GM21423 (cell line): Measurements from ENCODE around the gene PMPCA.

Experiments used
- ATAC-seq: cut with Tn5 transposase; IDR thresholded peaks from one replicate; pipeline ENCODE4 v1.9.1; 2021; ENCODE audit warnings: mild to moderate bottlenecking, moderate library complexity; ENCODE audit not compliant: unreplicated experiment

PMPCA gene, protein sequence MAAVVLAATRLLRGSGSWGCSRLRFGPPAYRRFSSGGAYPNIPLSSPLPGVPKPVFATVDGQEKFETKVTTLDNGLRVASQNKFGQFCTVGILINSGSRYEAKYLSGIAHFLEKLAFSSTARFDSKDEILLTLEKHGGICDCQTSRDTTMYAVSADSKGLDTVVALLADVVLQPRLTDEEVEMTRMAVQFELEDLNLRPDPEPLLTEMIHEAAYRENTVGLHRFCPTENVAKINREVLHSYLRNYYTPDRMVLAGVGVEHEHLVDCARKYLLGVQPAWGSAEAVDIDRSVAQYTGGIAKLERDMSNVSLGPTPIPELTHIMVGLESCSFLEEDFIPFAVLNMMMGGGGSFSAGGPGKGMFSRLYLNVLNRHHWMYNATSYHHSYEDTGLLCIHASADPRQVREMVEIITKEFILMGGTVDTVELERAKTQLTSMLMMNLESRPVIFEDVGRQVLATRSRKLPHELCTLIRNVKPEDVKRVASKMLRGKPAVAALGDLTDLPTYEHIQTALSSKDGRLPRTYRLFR

DNA sequence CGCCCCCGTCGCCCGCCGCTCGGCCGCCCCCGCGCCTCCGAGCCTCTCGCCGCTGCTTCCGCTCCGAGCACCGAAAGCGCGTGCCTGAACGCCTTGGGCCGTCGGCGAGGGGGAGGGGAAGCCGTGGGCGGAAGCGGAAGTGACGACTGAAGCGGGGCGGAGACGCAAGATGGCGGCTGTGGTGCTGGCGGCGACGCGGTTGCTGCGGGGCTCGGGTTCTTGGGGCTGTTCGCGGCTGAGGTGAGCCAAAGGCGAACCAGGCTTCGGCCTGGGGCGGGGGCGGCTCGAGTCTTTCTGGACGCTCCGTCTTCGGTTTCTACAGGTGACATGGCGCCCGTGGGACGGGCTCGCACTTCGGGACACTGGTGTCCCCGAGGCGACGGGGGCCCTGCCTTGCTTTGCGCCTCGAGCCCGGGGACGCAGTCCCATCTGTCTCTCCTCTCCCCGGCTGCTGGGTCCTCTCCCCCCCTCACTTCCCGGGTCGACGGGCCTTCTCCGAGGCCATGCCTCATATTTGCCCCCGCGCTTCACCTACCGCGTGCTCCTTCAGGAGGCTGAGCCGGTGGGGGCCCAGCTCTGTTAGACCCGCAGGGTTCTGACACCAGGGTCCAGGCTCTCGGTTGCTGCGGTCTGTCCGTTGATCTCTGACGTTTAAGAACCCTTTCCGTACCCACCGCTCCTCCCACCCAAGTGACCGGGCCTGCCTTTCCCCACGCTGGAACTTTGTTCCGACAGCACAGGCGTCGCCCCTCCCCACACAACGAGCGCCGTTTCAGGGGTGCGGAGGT is at the start of gene PMPCA, which contains the start of gene ENTR1:
PMPCA (plus strand) TSS at position 159 of the 788 bp plus-strand sequence; CDS start at position 170, 11 bp downstream.
ENTR1 (minus strand) TSS at position 115 of the 788 bp plus-strand sequence. CDS start 217 bp downstream, outside the sequence.
- peak; percentile 89 for ATAC-seq

DNA sequence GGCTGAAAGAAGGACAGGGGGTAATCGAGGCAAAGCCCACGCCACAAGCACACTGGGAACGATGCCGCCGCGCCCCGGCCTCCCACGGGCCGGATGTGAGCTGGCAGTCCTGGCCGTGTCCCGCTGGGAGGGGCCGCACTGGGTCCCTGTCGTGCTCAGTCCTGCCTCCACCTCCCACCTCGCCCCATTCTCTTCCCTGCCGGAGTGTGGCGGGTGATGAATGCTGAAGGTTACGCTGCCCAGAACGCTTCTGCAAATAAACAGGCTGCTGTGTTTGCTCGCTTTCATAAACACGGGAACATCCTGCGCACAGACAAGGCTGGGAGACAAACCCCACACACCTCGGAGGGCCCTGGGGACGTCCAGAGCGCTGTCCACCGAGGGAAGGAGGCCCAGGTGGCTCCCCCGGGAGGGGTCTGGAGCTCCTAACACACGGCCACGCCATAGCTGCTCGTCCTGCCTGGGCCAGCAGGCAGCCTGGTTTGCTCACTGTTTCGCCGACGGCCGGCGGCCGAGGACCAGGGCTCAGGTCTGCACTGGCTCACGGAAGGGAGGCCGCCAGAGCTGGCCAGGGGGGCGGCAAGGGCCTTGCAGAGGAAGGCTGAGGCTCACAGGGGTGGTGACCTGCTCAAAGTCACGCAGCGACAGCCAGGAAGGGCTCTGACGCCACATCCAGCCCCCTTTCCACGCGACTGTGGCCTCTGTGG is 49.3 kb upstream of the PMPCA start:
- ATAC-seq, result no peak

GRCh38 chr9:136361754-136362449 is 48.6 kb upstream of the PMPCA start:
- ATAC-seq, result no peak

DNA sequence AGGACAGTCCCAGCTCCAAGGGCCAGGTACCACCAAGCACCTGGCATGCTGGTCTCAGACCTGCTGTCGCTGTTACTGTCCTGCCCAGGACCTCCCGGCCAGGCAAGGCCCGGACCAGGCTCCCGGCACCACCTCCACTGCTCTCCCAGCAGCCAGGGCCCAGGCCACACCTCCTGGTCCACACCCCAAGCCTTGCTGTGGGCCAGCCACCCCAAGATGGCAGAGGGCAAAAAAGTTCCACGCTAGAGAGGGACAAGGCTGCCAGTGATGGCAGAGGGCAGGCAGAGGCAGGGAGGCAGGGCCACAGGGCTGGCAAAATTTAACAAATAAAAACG is 48.0 kb upstream of the PMPCA start:
- no peak for ATAC-seq

DNA sequence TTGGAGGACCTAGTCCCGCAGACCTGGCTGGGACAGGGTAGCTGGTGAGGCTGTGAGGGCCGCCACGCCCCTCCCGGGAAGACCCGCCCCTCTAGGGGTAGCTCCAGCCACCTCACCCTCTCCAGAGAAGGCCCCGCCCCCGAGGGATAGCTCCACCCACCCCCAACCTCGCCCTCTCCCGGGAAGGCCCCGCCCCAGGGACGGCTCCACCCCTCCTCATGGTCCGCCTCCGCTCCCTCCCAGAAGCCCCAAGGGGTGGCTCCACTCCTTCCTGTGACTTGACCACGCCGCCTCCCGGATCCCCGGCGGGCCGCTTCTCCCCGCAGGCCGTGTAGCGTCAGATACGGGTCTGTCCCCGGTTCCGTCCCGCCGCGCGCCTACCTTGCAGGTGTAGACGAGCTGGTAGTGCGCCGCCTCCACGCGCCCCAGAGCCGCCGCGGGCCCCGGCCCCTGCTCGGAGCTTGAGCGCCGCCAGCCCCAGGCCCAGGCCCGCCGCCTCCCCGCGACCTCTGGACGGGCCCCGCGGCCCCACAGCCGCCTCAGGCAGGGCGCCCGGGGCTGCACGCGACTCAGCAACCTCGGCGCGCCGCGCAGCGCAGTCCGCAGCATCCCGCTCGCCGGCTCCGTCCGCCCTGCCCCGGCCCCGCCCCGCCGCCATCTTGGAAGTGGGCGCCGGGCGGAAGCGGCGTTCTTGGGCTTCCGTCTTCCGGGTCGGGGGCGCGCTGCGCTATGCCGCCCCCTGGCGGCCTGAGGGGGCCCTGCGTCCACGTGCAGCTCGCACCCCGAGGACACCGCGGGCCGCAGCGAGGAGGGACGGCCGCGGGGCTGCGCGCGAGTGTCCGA is 47.1 kb upstream of the PMPCA start, which contains the start of gene DNLZ:
DNLZ (minus strand) TSS at position 639 of the 843 bp plus-strand sequence; CDS start at position 609, 30 bp downstream.
- peak; percentile 76 for ATAC-seq

DNA sequence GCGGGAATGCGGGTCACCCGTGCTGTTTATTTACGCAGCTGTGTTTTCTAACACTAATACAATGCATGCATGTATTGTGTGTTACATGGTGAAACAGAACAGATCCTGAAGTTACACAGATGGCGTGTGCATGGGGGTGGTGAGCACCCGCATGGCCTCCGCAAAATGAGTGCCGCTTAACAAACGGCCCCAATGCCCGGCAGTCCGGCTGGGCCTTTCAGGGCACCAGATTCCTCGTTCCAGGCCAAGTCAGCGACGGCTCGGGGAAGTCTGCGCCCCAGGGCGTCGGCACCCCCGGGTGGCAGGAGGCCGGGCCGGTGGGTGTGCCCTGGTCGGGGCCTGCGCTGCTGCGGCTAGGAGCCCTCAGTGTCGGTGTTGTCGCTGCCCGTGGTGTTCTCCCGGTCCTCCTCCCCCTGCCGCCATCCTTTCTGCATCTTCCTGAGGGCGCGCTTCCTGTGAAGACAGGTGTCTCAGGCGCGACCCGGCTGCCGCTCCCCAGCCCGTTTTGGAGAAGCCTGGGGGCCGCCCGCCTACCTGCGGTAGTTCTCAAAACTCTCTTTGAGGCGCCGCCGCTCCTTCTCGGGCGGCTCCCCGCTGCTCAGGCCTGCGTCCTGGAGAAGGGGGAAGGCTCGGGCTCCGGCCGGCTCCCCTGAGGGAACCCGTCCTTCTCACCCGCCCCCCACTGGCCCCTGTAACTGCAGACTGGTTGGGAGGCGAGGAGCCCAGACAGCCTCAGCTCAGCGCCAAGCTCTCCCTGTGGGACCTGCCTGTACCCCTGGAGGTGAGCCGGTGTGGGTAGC is 46.3 kb upstream of the PMPCA start:
- ATAC-seq, result no peak

- ATAC-seq, result no peak
These were observed 45.3 kb upstream of the PMPCA start for GRCh38 chr9:136364942-136365774.

DNA sequence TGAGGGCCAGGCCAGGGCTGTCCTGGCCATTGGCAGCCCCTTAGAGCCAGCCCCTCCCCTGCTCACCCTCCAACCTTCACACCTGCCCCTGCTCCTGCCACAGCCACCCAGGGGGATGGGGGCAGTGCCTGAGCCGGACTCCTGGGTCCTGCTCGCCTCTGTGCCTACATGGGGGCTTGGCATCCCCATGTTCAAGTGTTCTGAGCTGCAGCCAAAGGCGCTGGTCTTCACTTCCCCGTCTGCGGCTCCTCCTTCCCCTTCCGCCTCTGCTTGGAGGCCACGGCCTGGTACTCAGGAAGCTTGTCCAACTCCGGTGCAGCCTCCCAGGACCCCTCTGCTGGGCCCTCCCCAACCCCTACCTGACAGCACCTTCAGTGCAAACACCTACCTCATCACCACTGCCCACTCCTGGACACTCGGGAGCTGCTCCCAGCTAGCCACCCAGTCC is 44.7 kb upstream of the PMPCA start:
- ATAC-seq, result no peak

- ATAC-seq, result no peak
These were observed 43.6 kb upstream of the PMPCA start for GRCh38 chr9:136366826-136367225.

GRCh38 chr9:136367296-136368145 is 42.9 kb upstream of the PMPCA start:
- no peak for ATAC-seq

DNA sequence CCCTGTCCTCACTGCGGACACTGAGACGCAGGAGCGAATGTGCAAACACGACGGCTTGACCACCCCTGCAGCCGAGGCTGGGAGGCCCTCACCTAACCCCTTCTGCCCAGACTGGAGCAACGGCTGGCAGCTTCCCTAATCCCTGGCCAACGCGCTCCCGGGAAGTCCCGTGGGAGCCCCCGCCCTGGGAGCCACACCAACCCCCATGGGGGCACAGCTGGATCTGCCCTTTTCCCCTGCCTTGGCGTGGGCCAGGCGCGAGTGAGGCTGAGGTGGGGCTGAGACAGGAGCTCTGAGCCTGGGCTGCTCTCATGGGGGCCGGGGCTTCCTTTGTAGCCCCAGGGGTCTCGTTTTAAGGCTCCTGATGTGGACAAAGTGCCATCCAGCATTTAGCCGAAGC is 42.3 kb upstream of the PMPCA start:
- no peak for ATAC-seq

DNA sequence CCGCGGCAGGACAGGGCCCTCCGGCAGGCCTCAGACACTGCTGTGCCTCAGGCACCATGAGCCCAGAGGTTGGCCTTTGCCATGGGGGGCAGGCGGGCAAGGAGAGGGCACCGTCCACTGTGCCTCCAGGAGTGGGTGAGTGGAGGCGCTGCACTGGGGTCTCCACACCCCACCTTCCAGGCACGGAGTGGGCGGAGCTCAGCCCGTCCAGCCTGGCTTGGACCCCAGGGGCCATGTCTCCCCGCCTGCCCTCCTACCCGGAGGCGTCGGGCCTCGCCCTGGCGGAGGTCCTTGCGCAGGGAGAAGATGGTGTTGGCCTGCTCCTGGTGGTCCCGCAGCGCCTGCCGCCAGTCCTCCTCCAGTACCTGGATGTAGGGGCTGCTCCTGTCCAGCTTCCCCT is 40.4 kb upstream of the PMPCA start:
- ATAC-seq, result no peak

- ATAC-seq, result no peak
These were observed 39.5 kb upstream of the PMPCA start for GRCh38 chr9:136370687-136371532.

DNA sequence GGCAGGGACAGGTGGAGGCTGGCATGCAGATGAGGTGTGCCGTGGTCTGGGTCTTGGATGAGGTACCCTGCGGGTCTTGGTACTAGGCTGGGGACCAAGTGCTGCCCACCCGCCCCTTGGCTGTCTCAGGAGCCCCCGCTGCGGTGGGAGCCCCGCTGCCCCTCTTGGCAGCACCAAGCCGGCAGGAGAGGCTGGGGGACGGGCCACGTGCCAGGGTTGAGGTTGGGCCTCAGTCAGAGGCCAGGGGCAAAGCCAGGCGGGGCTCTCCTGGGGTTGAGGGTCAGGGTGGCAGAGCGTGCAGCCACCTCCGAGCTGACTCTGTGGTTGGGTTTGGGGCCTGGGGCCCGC is 39.0 kb upstream of the PMPCA start:
- ATAC-seq, result no peak

- ATAC-seq, result no peak
These were observed 38.5 kb upstream of the PMPCA start for GRCh38 chr9:136372006-136372405.
